Kidney (tissue), 14 donors: ENCODE results near the gene ESYT2. TPM values are rescaled to one million over a fixed set of nuclear protein-coding genes. Genes with fewer than 3 reads are reported as not detected.

Experiments used
- DNase-seq, 5 donors: peaks; one replicate each; pipeline ENCODE4 v3.0.0-alpha.2; 2013 to 2020
- FAIRE-seq: peaks from 2 replicates; lab custom pipeline; 2012; peaks lifted over from hg19 to GRCh38; lab: Jason Lieb, UNC
- H3K27ac ChIP-seq, 2 donors: one replicate each; pipeline ENCODE4 v1.7.0; 2013; ENCODE audit warnings: low read depth in 2 of 2, low read length in 2 of 2, inconsistent platforms in 1 of 2
- H3K27me3 ChIP-seq: one replicate; pipeline ENCODE4 v1.7.1; 2013; ENCODE audit warnings: low read length, inconsistent platforms; ENCODE audit not compliant: control insufficient read depth, insufficient read depth
- H3K36me3 ChIP-seq, 3 donors: one replicate each; pipeline versions ENCODE4 v1.7.0 to v1.7.1; 2013; ENCODE audit warnings: low read length in 3 of 3, control low read depth in 1 of 3, inconsistent platforms in 1 of 3; ENCODE audit not compliant: insufficient read depth in 3 of 3, control insufficient read depth in 2 of 3
- H3K4me1 ChIP-seq, 3 donors: one replicate each; pipeline versions ENCODE4 v1.7.0 to v1.7.1; 2013; ENCODE audit warnings: low read length in 3 of 3, inconsistent platforms in 1 of 3, low read depth in 1 of 3; ENCODE audit not compliant: control insufficient read depth in 2 of 3, insufficient read depth in 2 of 3
- H3K4me3 ChIP-seq, 3 donors: one replicate each; pipeline versions ENCODE4 v1.7.0 to v1.8.1; 2013; ENCODE audit warnings: low read length in 3 of 3, control low read depth in 1 of 3, inconsistent platforms in 1 of 3
- H3K9ac ChIP-seq, 3 donors: one replicate each; pipeline versions ENCODE4 v1.7.0 to v1.7.1; 2013; ENCODE audit warnings: low read length in 3 of 3, control low read depth in 1 of 3, inconsistent platforms in 1 of 3
- H3K9me3 ChIP-seq, 3 donors: one replicate each; pipeline versions ENCODE4 v1.7.0 to v1.7.1; 2013; ENCODE audit warnings: low read length in 3 of 3, control low read depth in 1 of 3, inconsistent platforms in 1 of 3; ENCODE audit not compliant: control insufficient read depth in 2 of 3, insufficient read depth in 1 of 3
- intact Hi-C: fragments of 100-400 bp; cut with DNase I; formaldehyde crosslinking; loops from one replicate; pipeline ENCODE4 v1.11.1; 2022
- polyA plus RNA-seq: library from polyadenylated mRNA; stranded (reverse); fragments of 350-450 nt; fragmentation: Illumina TruSeq; extraction: RNeasy Lipid Tissue Mini Kit (QIAGEN cat#74804); gene quantifications from one replicate; pipeline ENCODE4 v1.2.3, GENCODE V29; 2014; ENCODE audit warnings: low read depth, low replicate concordance; ENCODE audit not compliant: insufficient read depth
- total RNA-seq: library from RNA; stranded (reverse); fragmentation: NEBNext Ultra II Directional; extraction: Animal tissue kit (Norgen Biotek cat#: 25700); gene quantifications from one replicate; pipeline ENCODE4 v1.2.1, GENCODE V29; 2021
- TF ChIP-seq, protein P1 (sequence below): IDR thresholded peaks from 3 replicates; pipeline ENCODE4 v1.5.1; 2012; ENCODE audit warnings: mild to moderate bottlenecking, moderate library complexity, borderline replicate concordance; ENCODE audit not compliant: insufficient read depth; ENCODE audit errors: extremely low read depth
- donor health status: control.
- donor health status: control.
- donor health status: control.
- donor health status: control.
- donor health status: control.
- donor health status: DM: yes; HTN: yes; CAD: no.
- donor health status: Normal renal cell carcinoma (clear cell type).

The ESYT2 gene
- total and polyA plus RNA-seq, 2 donors from 2014 or later = 19.4 to 95.8 TPM

- H3K36me3 ChIP-seq = no peaks in the 10 kb centered on the region
- DNase-seq = peak; percentile 78 to 97 (median 82)
- intact Hi-C loops = no loop called here
- H3K9me3 ChIP-seq = no peaks in the 10 kb centered on the region
- H3K9ac ChIP-seq = peak overlapping the region in 1 of 3 donors; percentile 23
- peaks cover 8 to 30% (median 26%) of the 10 kb centered on the region in 3 donors for H3K4me1 ChIP-seq
- peak overlapping the region; percentile 93 to 95 for H3K27ac ChIP-seq
- H3K4me3 ChIP-seq = peak overlapping the region in 2 of 3 donors; percentile 28 to 48
- no peak for FAIRE-seq
- TF ChIP-seq, protein P1, sequence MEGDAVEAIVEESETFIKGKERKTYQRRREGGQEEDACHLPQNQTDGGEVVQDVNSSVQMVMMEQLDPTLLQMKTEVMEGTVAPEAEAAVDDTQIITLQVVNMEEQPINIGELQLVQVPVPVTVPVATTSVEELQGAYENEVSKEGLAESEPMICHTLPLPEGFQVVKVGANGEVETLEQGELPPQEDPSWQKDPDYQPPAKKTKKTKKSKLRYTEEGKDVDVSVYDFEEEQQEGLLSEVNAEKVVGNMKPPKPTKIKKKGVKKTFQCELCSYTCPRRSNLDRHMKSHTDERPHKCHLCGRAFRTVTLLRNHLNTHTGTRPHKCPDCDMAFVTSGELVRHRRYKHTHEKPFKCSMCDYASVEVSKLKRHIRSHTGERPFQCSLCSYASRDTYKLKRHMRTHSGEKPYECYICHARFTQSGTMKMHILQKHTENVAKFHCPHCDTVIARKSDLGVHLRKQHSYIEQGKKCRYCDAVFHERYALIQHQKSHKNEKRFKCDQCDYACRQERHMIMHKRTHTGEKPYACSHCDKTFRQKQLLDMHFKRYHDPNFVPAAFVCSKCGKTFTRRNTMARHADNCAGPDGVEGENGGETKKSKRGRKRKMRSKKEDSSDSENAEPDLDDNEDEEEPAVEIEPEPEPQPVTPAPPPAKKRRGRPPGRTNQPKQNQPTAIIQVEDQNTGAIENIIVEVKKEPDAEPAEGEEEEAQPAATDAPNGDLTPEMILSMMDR = peak; percentile 10
- H3K27me3 ChIP-seq = no peaks in the 10 kb centered on the region
These were observed 10.7 kb downstream of the ESYT2 start for GRCh38 chr7:158818325-158819213.

- TF ChIP-seq, protein P1 = no peak
- no peak for FAIRE-seq
- Histone ChIP-seq H3K4me3 (no peak overlapping the region), H3K27ac (peak overlapping the region; percentile 34 to 36), H3K36me3 (no peaks in the 10 kb centered on the region), H3K9ac (no peak overlapping the region), H3K27me3 (no peaks in the 10 kb centered on the region), H3K4me1 (peaks cover 8 to 30% (median 26%) of the 10 kb centered on the region in 3 donors), H3K9me3 (no peaks in the 10 kb centered on the region)
- no peak for DNase-seq
- intact Hi-C loops = no loop called here
These were observed 12.3 kb downstream of the ESYT2 start for GRCh38 chr7:158816995-158817394.

DNA sequence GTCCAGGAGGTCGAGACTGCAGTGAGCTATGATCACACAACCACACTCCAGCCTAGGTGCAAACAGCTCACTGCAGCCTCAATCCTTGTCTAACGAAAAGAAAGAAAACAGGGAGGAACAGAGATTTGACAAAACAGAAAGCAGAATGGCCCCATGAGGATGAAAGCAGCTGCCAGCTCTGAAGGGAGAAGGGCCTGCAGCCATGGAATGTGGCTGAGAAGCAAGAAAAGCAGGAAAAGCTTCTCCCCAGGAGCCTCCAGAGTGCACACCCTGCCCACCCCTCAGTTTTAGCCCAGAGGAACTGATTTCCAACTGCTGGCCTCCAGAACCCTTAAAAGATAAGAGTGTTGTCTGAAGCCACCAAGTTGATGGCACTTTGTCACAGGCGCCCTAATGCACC is 13.0 kb downstream of the ESYT2 start:
- no peaks in the 10 kb centered on the region for H3K36me3 ChIP-seq
- DNase-seq = peak in 1 of 5 donors; percentile 23
- peaks cover 8 to 30% (median 28%) of the 10 kb centered on the region in 3 donors for H3K4me1 ChIP-seq
- H3K27me3 ChIP-seq = no peaks in the 10 kb centered on the region
- no peak overlapping the region for H3K9ac ChIP-seq
- intact Hi-C loops = no loop called here
- no peaks in the 10 kb centered on the region for H3K9me3 ChIP-seq
- FAIRE-seq = no peak
- H3K27ac ChIP-seq = peak overlapping the region; percentile 19 to 26
- TF ChIP-seq, protein P1 = no peak
- H3K4me3 ChIP-seq = no peak overlapping the region
